ENCODE data around the gene SFXN5. TPM values are rescaled to one million over a fixed set of nuclear protein-coding genes. Genes with fewer than 3 reads are reported as not detected.

The SFXN5 gene
- total RNA-seq, 1 experiment from 2014 or later, result 25.9 TPM

- TF ChIP-seq, protein P1, sequence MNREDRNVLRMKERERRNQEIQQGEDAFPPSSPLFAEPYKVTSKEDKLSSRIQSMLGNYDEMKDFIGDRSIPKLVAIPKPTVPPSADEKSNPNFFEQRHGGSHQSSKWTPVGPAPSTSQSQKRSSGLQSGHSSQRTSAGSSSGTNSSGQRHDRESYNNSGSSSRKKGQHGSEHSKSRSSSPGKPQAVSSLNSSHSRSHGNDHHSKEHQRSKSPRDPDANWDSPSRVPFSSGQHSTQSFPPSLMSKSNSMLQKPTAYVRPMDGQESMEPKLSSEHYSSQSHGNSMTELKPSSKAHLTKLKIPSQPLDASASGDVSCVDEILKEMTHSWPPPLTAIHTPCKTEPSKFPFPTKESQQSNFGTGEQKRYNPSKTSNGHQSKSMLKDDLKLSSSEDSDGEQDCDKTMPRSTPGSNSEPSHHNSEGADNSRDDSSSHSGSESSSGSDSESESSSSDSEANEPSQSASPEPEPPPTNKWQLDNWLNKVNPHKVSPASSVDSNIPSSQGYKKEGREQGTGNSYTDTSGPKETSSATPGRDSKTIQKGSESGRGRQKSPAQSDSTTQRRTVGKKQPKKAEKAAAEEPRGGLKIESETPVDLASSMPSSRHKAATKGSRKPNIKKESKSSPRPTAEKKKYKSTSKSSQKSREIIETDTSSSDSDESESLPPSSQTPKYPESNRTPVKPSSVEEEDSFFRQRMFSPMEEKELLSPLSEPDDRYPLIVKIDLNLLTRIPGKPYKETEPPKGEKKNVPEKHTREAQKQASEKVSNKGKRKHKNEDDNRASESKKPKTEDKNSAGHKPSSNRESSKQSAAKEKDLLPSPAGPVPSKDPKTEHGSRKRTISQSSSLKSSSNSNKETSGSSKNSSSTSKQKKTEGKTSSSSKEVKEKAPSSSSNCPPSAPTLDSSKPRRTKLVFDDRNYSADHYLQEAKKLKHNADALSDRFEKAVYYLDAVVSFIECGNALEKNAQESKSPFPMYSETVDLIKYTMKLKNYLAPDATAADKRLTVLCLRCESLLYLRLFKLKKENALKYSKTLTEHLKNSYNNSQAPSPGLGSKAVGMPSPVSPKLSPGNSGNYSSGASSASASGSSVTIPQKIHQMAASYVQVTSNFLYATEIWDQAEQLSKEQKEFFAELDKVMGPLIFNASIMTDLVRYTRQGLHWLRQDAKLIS (CRISPR knock-in tag; IDR thresholded peaks at IDR 0.05; ENCODE audit: borderline replicate concordance), result no peak
- no peak for TF ChIP-seq NR1H2 (CRISPR knock-in tag; IDR thresholded peaks at IDR 0.05)
Measured at GRCh38 chr2:72937356-72937669, 134.2 kb downstream of the SFXN5 start (continued).

- ATAC-seq, result no peak
- POLR2A ChIA-PET, result no interaction called here
- CTCF ChIA-PET, result interaction anchor here (1.0 to 14.9 kb wide), 6 partner anchors 14 to 49 kb away, joined by 3 to 218 read pairs (median 14); partner anchors contain the start of gene SPR
Measured at GRCh38 chr2:72936660-72937355, 134.7 kb downstream of the SFXN5 start.

GRCh38 chr2:72935611-72935957 is 135.9 kb downstream of the SFXN5 start:
- TF ChIP-seq SOX15 (CRISPR knock-in tag; IDR thresholded peaks at IDR 0.05) (no peak), PRDM15 (CRISPR knock-in tag; IDR thresholded peaks at IDR 0.05) (no peak)
- Mint-ChIP-seq H3K36me3 (peaks cover 10% of the 10 kb centered on the region), H3K4me1 (peaks cover 46% of the 10 kb centered on the region), H3K9me3 (no peaks in the 10 kb centered on the region), H3K27ac (no peak overlapping the region), H3K4me3 (no peak overlapping the region), H3K27me3 (ENCODE audit: low read depth) (peaks cover 56% of the 10 kb centered on the region)
- ChIA-PET CTCF (interaction anchor here (0.6 to 14.9 kb wide), 21 partner anchors 9 to 1720 kb away, joined by 3 to 218 read pairs (median 5); partner anchors contain the start of genes EMX1 and SPR), POLR2A (no interaction called here)
- ATAC-seq, result no peak
- no peak for DNase-seq (ENCODE audit: low spot score)

More at GRCh38 chr2:72936660-72937355, 134.7 kb downstream of the SFXN5 start:
- Mint-ChIP-seq H3K9me3 (no peaks in the 10 kb centered on the region), H3K36me3 (peaks cover 10% of the 10 kb centered on the region), H3K27ac (no peak overlapping the region), H3K4me3 (no peak overlapping the region), H3K4me1 (peaks cover 55% of the 10 kb centered on the region), H3K27me3 (ENCODE audit: low read depth) (peaks cover 55% of the 10 kb centered on the region)
- no peak for DNase-seq (ENCODE audit: low spot score)
- TF ChIP-seq, protein P2, sequence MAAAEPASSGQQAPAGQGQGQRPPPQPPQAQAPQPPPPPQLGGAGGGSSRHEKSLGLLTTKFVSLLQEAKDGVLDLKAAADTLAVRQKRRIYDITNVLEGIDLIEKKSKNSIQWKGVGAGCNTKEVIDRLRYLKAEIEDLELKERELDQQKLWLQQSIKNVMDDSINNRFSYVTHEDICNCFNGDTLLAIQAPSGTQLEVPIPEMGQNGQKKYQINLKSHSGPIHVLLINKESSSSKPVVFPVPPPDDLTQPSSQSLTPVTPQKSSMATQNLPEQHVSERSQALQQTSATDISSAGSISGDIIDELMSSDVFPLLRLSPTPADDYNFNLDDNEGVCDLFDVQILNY (CRISPR knock-in tag; IDR thresholded peaks at IDR 0.05), result no peak
- TF ChIP-seq, protein P3, sequence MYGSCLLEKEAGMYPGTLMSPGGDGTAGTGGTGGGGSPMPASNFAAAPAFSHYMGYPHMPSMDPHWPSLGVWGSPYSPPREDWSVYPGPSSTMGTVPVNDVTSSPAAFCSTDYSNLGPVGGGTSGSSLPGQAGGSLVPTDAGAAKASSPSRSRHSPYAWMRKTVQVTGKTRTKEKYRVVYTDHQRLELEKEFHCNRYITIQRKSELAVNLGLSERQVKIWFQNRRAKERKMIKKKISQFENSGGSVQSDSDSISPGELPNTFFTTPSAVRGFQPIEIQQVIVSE (CRISPR knock-in tag; IDR thresholded peaks at IDR 0.05; ENCODE audit: borderline replicate concordance), result no peak
- TF ChIP-seq ZNF121 (CRISPR knock-in tag; IDR thresholded peaks at IDR 0.05) (0 out of 2 replicates have a peak, but pooled peaks have one; percentile 3), TP53 (CRISPR knock-in tag; IDR thresholded peaks at IDR 0.05) (no peak), ZSCAN18 (CRISPR knock-in tag; IDR thresholded peaks at IDR 0.05) (no peak), GRHL2 (CRISPR knock-in tag; IDR thresholded peaks at IDR 0.05; ENCODE audit: insufficient replicate concordance, severe bottlenecking) (no peak)
